ENCODE data around the gene ZNF284. TPM values are rescaled to one million over a fixed set of nuclear protein-coding genes. Genes with fewer than 3 reads are reported as not detected.

ZNF284 gene
- total and polyA plus RNA-seq, 11 donors = 1.1 to 2.7 (median 1.6) TPM

GRCh38 chr19:44066305-44066704 is 5.7 kb upstream of the ZNF284 start:
- intact Hi-C loops (cut with DNase I) = no loop called here
- no peak for TF ChIP-seq POLR2A (IDR thresholded peaks at IDR 0.05)
- TF ChIP-seq, protein P1, sequence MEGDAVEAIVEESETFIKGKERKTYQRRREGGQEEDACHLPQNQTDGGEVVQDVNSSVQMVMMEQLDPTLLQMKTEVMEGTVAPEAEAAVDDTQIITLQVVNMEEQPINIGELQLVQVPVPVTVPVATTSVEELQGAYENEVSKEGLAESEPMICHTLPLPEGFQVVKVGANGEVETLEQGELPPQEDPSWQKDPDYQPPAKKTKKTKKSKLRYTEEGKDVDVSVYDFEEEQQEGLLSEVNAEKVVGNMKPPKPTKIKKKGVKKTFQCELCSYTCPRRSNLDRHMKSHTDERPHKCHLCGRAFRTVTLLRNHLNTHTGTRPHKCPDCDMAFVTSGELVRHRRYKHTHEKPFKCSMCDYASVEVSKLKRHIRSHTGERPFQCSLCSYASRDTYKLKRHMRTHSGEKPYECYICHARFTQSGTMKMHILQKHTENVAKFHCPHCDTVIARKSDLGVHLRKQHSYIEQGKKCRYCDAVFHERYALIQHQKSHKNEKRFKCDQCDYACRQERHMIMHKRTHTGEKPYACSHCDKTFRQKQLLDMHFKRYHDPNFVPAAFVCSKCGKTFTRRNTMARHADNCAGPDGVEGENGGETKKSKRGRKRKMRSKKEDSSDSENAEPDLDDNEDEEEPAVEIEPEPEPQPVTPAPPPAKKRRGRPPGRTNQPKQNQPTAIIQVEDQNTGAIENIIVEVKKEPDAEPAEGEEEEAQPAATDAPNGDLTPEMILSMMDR (IDR thresholded peaks at IDR 0.05) = no peak
- Histone ChIP-seq H3K9me3 (peaks cover 0 to 80% (median 33%) of the 10 kb centered on the region in 12 donors), H3K27ac (no peak overlapping the region), H3K36me3 (peaks cover 0 to 72% (median 53%) of the 10 kb centered on the region in 9 donors), H3K4me3 (no peak overlapping the region), H3K27me3 (no peaks in the 10 kb centered on the region), H3K4me1 (peaks cover 0 to 2% (median 0%) of the 10 kb centered on the region in 12 donors)
- no peak for DNase-seq
- no peak for ATAC-seq
- WGBS, 4 donors = 62 to 83% (median 72%) methylated on average over 3 of the region's 3 CpGs

DNA sequence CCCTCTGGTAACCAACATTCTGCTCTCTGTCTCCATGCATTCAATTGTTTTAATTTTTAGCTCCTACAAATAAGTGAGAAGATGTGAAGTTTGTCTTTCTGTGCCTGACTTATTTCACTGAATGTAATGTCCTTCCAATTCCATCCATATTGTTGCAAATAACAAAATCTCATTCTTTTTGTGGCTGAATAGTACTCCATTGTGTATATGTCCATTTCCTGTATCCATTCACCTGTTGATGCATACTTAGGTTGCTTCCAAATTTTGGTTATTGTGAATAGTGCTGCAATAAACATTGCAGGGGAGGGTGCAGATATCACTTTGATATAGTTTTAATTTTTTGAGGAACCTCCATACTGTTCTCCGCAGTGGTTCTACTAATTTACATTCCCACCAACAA is 2.5 kb upstream of the ZNF284 start:
- no peak for ATAC-seq
- no peak overlapping the region for H3K4me3 ChIP-seq
- H3K4me1 ChIP-seq = peaks cover 0 to 15% (median 8%) of the 10 kb centered on the region in 12 donors
- 93 to 98% (median 96%) methylated on average over 1 of the region's 1 CpG for WGBS, 4 donors
- peaks cover 0 to 41% (median 22%) of the 10 kb centered on the region in 9 donors for H3K36me3 ChIP-seq
- intact Hi-C loops (cut with DNase I) = no loop called here
- DNase-seq = no peak
- TF ChIP-seq, protein P1 (IDR thresholded peaks at IDR 0.05) = no peak
- no peak for TF ChIP-seq POLR2A (IDR thresholded peaks at IDR 0.05)
- no peaks in the 10 kb centered on the region for H3K27me3 ChIP-seq
- no peak overlapping the region for H3K27ac ChIP-seq
- peaks cover 0 to 62% (median 28%) of the 10 kb centered on the region in 12 donors for H3K9me3 ChIP-seq

GRCh38 chr19:44072543-44073401 is 813 bp downstream of the ZNF284 start:
- peaks cover 0 to 28% (median 4%) of the 10 kb centered on the region in 12 donors for H3K9me3 ChIP-seq
- H3K4me1 ChIP-seq = peaks cover 0 to 15% (median 8%) of the 10 kb centered on the region in 12 donors
- intact Hi-C loops (cut with DNase I) = loop anchor here in 1 of 10 donors (1.0 kb wide), 1 partner anchor 22 kb away; the partner anchor contains the start of gene ZNF224
- TF ChIP-seq, protein P1 (IDR thresholded peaks at IDR 0.05) = no peak
- TF ChIP-seq POLR2A (IDR thresholded peaks at IDR 0.05) = no peak
- peak overlapping the region; percentile 38 to 80 (median 64) for H3K4me3 ChIP-seq
- peaks cover 0 to 22% (median 8%) of the 10 kb centered on the region in 9 donors for H3K36me3 ChIP-seq
- peak overlapping the region in 6 of 12 donors; percentile 19 to 66 (median 52) for H3K27ac ChIP-seq
- WGBS, 4 donors = 19 to 22% (median 22%) methylated on average over 18 of the region's 18 CpGs
- H3K27me3 ChIP-seq = no peaks in the 10 kb centered on the region
- peak in 3 of 4 donors; percentile 41 to 45 (median 45) for ATAC-seq
- DNase-seq = no peak

- DNase-seq = no peak
- H3K9me3 ChIP-seq = no peaks in the 10 kb centered on the region
- H3K27ac ChIP-seq = no peak overlapping the region
- no peak for ATAC-seq
- peaks cover 0 to 48% (median 14%) of the 10 kb centered on the region in 9 donors for H3K36me3 ChIP-seq
- 86 to 93% (median 88%) methylated on average over 2 of the region's 2 CpGs for WGBS, 4 donors
- no peak overlapping the region for H3K4me3 ChIP-seq
- no peaks in the 10 kb centered on the region for H3K27me3 ChIP-seq
- intact Hi-C loops (cut with DNase I) = no loop called here
- TF ChIP-seq, protein P1 (IDR thresholded peaks at IDR 0.05) = no peak
- no peak for TF ChIP-seq POLR2A (IDR thresholded peaks at IDR 0.05)
- H3K4me1 ChIP-seq = peaks cover 0 to 14% (median 7%) of the 10 kb centered on the region in 12 donors
Measured at GRCh38 chr19:44076325-44076724, 4.4 kb downstream of the ZNF284 start.
